WTC11 (cell line): Measurements from ENCODE around the gene MRPL34. TPM values are rescaled to one million over a fixed set of nuclear protein-coding genes. Genes with fewer than 3 reads are reported as not detected.

Experiments
- ATAC-seq: fragments of 200-7000 bp; cut with Tn5 transposase; 2 replicates; pipeline ENCODE4 v1.10.0; 2021; ENCODE audit warnings: mild to moderate bottlenecking, moderate library complexity
- CTCF ChIA-PET: fragments of 300-600 bp; sonication (Branson Sonifier 250); formaldehyde crosslinking; loops from one replicate; lab custom pipeline; 2021; ENCODE audit warnings: antibody characterized with exemption; lab: Charles Lee
- POLR2A ChIA-PET: fragments of 350-600 bp; sonication (Branson Sonifier 250); formaldehyde crosslinking; loops from one replicate; lab custom pipeline; 2021; ENCODE audit warnings: antibody characterized with exemption; lab: Charles Lee
- DNase-seq: peaks from one replicate; pipeline ENCODE4 v3.0.0; 2021; ENCODE audit warnings: low spot score
- H3K27ac Mint-ChIP-seq: 2 replicates; pipeline ENCODE4 v1.8.0; 2021; ENCODE audit warnings: mixed read lengths
- H3K27me3 Mint-ChIP-seq: 2 replicates; pipeline ENCODE4 v1.8.0; 2021; ENCODE audit warnings: low read depth, mild to moderate bottlenecking, moderate library complexity, mixed read lengths
- H3K36me3 Mint-ChIP-seq: 2 replicates; pipeline ENCODE4 v1.8.0; 2021; ENCODE audit warnings: mixed read lengths
- H3K4me1 Mint-ChIP-seq: 2 replicates; pipeline ENCODE4 v1.8.0; 2022; ENCODE audit warnings: mixed read lengths
- H3K4me3 Mint-ChIP-seq: 2 replicates; pipeline ENCODE4 v1.8.0; 2021; ENCODE audit warnings: mild to moderate bottlenecking, moderate library complexity, mixed read lengths
- H3K9me3 Mint-ChIP-seq: 2 replicates; pipeline ENCODE4 v1.8.0; 2021; ENCODE audit warnings: mixed read lengths
- EMX1 ChIP-seq: fragments of 250-450 bp; sonication (Bioruptor Pico); IDR thresholded peaks from 2 replicates; pipeline ENCODE4 v1.8.0; 2021; ENCODE audit warnings: mild to moderate bottlenecking
- FOXP4 ChIP-seq: sonication (generic); formaldehyde crosslinking; IDR thresholded peaks from 2 replicates; pipeline ENCODE4 v1.8.0; 2022; ENCODE audit warnings: mild to moderate bottlenecking, missing genetic modification reagents
- GRHL2 ChIP-seq: fragments of 250-450 bp; sonication (Bioruptor Pico); IDR thresholded peaks from 2 replicates; pipeline ENCODE4 v1.8.0; 2022; ENCODE audit warnings: mild to moderate bottlenecking, moderate library complexity; ENCODE audit not compliant: insufficient replicate concordance, severe bottlenecking
- GTF2I ChIP-seq: fragments of 250-450 bp; sonication (Bioruptor Pico); conservative IDR thresholded peaks from 2 replicates; pipeline ENCODE4 v1.4.0; 2021; ENCODE audit warnings: mild to moderate bottlenecking
- OVOL2 ChIP-seq: fragments of 250-450 bp; sonication (Bioruptor Pico); IDR thresholded peaks from 2 replicates; pipeline ENCODE4 v1.9.0; 2021; ENCODE audit warnings: mild to moderate bottlenecking, borderline replicate concordance
- SOX15 ChIP-seq: fragments of 250-450 bp; sonication (Bioruptor Pico); IDR thresholded peaks from 2 replicates; pipeline ENCODE4 v1.9.0; 2021; ENCODE audit warnings: mild to moderate bottlenecking
- SP1 ChIP-seq: sonication (generic); formaldehyde crosslinking; conservative IDR thresholded peaks from 2 replicates; pipeline ENCODE4 v1.8.1; 2022; ENCODE audit warnings: missing genetic modification reagents
- ZNF138 ChIP-seq: sonication (generic); formaldehyde crosslinking; conservative IDR thresholded peaks from 2 replicates; pipeline ENCODE4 v1.8.1; 2022; ENCODE audit warnings: mild to moderate bottlenecking, moderate library complexity, missing genetic modification reagents
- ZNF416 ChIP-seq: fragments of 250-450 bp; sonication (Bioruptor Pico); IDR thresholded peaks from 2 replicates; pipeline ENCODE4 v1.9.0; 2021; ENCODE audit warnings: mild to moderate bottlenecking, inconsistent platforms
- total RNA-seq: library from RNA; stranded (reverse); gene quantifications from 3 replicates; pipeline ENCODE4 v1.2.3, GENCODE V29; 2021
- TF ChIP-seq, protein P1 (sequence below): sonication (generic); formaldehyde crosslinking; conservative IDR thresholded peaks from 2 replicates; pipeline ENCODE4 v1.8.1; 2022; ENCODE audit warnings: mild to moderate bottlenecking, missing genetic modification reagents
- TF ChIP-seq, protein P2 (sequence below): fragments of 250-450 bp; sonication (Bioruptor Pico); IDR thresholded peaks from 2 replicates; pipeline ENCODE4 v1.9.0; 2021; ENCODE audit warnings: mild to moderate bottlenecking
- TF ChIP-seq, protein P3 (sequence below): sonication (generic); formaldehyde crosslinking; conservative IDR thresholded peaks from 2 replicates; pipeline ENCODE4 v1.8.1; 2023; ENCODE audit warnings: mild to moderate bottlenecking, low read depth, missing genetic modification reagents, moderate library complexity
- TF ChIP-seq, protein P4 (sequence below): sonication (generic); formaldehyde crosslinking; IDR thresholded peaks from 2 replicates; pipeline ENCODE4 v1.8.1; 2022; ENCODE audit warnings: mild to moderate bottlenecking, moderate library complexity, missing genetic modification reagents

Gene MRPL34
- total RNA-seq, 1 experiment from 2014 or later, result 130 TPM

DNA sequence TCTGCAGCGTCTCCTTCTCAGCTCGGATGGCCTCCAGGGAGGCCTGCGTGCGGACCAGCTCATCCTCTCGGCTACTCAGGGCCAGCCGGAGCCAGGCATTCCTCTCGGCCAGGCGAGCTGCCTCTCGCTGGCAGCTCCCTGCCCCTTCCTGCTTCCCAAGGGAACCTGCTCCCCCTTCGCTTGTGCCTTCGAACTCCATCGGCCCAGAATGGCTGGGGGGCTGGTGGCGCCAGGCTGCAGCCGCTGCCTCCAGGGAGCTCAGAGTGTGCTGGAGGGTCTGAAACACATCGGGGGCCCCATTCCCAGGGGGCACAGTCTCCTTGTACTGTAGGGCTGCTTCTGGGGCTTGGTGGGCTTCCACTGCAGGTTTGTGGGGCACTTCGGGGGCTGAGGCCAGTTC is 43.1 kb upstream of the MRPL34 start:
- DNase-seq, result no peak
- CTCF ChIA-PET, result interaction anchor here (1.1 to 4.2 kb wide), 3 partner anchors 19 to 57 kb away, joined by 3 to 29 read pairs (median 4); partner anchors contain the start of gene ANKLE1
- no peak overlapping the region for H3K27ac Mint-ChIP-seq
- peaks cover 12% of the 10 kb centered on the region for H3K9me3 Mint-ChIP-seq
- peaks cover 30% of the 10 kb centered on the region for H3K36me3 Mint-ChIP-seq
- no peak overlapping the region for H3K4me3 Mint-ChIP-seq
- TF ChIP-seq, protein P1, sequence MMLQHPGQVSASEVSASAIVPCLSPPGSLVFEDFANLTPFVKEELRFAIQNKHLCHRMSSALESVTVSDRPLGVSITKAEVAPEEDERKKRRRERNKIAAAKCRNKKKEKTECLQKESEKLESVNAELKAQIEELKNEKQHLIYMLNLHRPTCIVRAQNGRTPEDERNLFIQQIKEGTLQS (CRISPR knock-in tag), result no peak
- TF ChIP-seq SOX15 (CRISPR knock-in tag) (no peak), EMX1 (CRISPR knock-in tag) (no peak), ZNF138 (no peak), GRHL2 (CRISPR knock-in tag) (no peak)
- TF ChIP-seq, protein P2, sequence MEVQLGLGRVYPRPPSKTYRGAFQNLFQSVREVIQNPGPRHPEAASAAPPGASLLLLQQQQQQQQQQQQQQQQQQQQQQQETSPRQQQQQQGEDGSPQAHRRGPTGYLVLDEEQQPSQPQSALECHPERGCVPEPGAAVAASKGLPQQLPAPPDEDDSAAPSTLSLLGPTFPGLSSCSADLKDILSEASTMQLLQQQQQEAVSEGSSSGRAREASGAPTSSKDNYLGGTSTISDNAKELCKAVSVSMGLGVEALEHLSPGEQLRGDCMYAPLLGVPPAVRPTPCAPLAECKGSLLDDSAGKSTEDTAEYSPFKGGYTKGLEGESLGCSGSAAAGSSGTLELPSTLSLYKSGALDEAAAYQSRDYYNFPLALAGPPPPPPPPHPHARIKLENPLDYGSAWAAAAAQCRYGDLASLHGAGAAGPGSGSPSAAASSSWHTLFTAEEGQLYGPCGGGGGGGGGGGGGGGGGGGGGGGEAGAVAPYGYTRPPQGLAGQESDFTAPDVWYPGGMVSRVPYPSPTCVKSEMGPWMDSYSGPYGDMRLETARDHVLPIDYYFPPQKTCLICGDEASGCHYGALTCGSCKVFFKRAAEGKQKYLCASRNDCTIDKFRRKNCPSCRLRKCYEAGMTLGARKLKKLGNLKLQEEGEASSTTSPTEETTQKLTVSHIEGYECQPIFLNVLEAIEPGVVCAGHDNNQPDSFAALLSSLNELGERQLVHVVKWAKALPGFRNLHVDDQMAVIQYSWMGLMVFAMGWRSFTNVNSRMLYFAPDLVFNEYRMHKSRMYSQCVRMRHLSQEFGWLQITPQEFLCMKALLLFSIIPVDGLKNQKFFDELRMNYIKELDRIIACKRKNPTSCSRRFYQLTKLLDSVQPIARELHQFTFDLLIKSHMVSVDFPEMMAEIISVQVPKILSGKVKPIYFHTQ, result no peak
- TF ChIP-seq, protein P3, sequence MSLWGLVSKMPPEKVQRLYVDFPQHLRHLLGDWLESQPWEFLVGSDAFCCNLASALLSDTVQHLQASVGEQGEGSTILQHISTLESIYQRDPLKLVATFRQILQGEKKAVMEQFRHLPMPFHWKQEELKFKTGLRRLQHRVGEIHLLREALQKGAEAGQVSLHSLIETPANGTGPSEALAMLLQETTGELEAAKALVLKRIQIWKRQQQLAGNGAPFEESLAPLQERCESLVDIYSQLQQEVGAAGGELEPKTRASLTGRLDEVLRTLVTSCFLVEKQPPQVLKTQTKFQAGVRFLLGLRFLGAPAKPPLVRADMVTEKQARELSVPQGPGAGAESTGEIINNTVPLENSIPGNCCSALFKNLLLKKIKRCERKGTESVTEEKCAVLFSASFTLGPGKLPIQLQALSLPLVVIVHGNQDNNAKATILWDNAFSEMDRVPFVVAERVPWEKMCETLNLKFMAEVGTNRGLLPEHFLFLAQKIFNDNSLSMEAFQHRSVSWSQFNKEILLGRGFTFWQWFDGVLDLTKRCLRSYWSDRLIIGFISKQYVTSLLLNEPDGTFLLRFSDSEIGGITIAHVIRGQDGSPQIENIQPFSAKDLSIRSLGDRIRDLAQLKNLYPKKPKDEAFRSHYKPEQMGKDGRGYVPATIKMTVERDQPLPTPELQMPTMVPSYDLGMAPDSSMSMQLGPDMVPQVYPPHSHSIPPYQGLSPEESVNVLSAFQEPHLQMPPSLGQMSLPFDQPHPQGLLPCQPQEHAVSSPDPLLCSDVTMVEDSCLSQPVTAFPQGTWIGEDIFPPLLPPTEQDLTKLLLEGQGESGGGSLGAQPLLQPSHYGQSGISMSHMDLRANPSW, result no peak
- TF ChIP-seq, protein P4, sequence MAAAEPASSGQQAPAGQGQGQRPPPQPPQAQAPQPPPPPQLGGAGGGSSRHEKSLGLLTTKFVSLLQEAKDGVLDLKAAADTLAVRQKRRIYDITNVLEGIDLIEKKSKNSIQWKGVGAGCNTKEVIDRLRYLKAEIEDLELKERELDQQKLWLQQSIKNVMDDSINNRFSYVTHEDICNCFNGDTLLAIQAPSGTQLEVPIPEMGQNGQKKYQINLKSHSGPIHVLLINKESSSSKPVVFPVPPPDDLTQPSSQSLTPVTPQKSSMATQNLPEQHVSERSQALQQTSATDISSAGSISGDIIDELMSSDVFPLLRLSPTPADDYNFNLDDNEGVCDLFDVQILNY (CRISPR knock-in tag), result no peak
- H3K4me1 Mint-ChIP-seq, result peaks cover 23% of the 10 kb centered on the region
- POLR2A ChIA-PET, result interaction anchor here (1.8 kb wide), 1 partner anchor 47 kb away, joined by 5 read pairs; the partner anchor contains the start of gene USE1
- no peak for ATAC-seq
- peaks cover 7% of the 10 kb centered on the region for H3K27me3 Mint-ChIP-seq

DNA sequence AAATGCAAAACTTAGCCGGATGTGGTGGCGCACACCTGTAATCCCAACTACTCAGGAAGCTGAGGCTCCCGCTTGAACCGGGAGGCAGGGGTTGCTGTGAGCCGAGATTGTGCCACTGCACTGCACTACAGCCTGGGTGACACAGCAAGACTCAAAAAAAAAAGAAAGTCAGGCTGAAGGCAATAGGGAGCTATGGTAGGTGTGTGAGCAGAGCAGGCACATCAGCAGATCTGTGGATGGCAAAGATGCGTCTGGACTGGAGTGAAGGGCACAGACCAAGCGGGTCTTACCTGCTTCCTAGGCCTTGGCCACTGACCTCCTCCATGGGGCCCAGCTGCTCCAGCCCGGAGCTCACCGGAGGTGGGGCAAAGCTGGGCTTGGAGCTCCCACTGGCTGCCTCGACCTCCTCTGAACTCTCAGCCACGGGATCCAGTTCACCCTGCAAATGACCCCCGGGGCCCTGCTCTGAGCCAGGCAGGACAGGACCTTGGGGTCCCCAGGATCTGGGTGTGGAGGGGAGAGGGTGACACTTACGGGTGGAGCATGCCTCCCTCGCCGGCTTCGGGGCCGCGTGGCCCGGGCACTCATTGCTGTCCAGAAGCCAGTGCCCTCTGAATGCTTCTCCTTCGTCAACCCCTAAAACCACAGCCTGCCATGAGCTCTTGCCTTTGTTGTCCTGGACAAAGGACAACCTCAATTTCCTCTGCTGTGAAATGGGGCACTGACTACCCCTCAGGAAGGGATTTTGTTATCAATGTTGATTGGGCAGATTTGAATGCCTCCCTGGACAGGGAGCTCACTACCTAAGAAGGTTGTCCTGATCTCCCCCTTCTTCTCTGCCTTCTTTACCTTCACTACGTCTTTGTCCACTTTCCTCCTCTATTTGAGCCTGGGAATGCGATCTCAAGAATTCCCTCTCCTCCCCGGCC is 41.7 kb upstream of the MRPL34 start:
- CTCF ChIA-PET, result interaction anchor here (0.5 to 1.8 kb wide), 5 partner anchors 9 to 59 kb away, joined by 3 to 8 read pairs (median 5); no protein-coding TSS in a partner anchor
- H3K36me3 Mint-ChIP-seq, result peaks cover 16% of the 10 kb centered on the region
- no peak for DNase-seq
- peaks cover 7% of the 10 kb centered on the region for H3K27me3 Mint-ChIP-seq
- ATAC-seq, result no peak
- TF ChIP-seq SP1 (CRISPR knock-in tag) (0 out of 2 replicates have a peak, but pooled peaks have one; percentile 30), FOXP4 (CRISPR knock-in tag) (peak; percentile 2; the same call in 1 of the 2 replicates), ZNF416 (CRISPR knock-in tag) (no peak), OVOL2 (CRISPR knock-in tag) (no peak), GTF2I (peak; percentile 88)
- peak overlapping the region; percentile 100 for H3K27ac Mint-ChIP-seq
- H3K4me3 Mint-ChIP-seq, result peak overlapping the region; percentile 61
- H3K4me1 Mint-ChIP-seq, result peaks cover 25% of the 10 kb centered on the region
- POLR2A ChIA-PET, result interaction anchor here (1.8 to 3.9 kb wide), 3 partner anchors 16 to 49 kb away, joined by 5 to 11 read pairs (median 5); partner anchors contain the start of genes OCEL1 and USE1
- peaks cover 12% of the 10 kb centered on the region for H3K9me3 Mint-ChIP-seq
